ENCODE data around the gene FADS2.
A peak's percentile ranks its signal among the peaks of the same experiment; 100 is the strongest.

FADS2 gene

GRCh38 chr11:61820174-61820573 is 7.9 kb upstream of the FADS2 start:
- ChIA-PET CTCF (interaction anchor here (1.1 to 12.4 kb wide), 5 partner anchors 9 to 52 kb away, joined by 3 to 218 read pairs (median 3); partner anchors contain the start of genes FEN1 and TMEM258), POLR2A (no interaction called here)
- Histone ChIP-seq H3K27ac (ENCODE audit: insufficient read depth in 1 of 2, low read depth in 1 of 2, low read length in 2 of 2, poor library complexity in 1 of 2, severe bottlenecking in 2 of 2) (no peak overlapping the region), H3K27me3 (replicated peaks in 2 of 5; ENCODE audit: control insufficient read depth in 4 of 5, insufficient read depth in 5 of 5, low read length in 4 of 5) (no peaks in the 10 kb centered on the region), H3K4me3 (ENCODE audit: control insufficient read depth in 1 of 7, extremely low read depth in 1 of 7, insufficient read depth in 4 of 7, low read depth in 2 of 7, low read length in 6 of 7) (no peak overlapping the region), H3K4me1 (ENCODE audit: control extremely low read depth in 1 of 4, control insufficient read depth in 4 of 4, insufficient read depth in 4 of 4, low read length in 3 of 4) (peaks cover 3 to 23% (median 20%) of the 10 kb centered on the region in 4 experiments), H3K36me3 (ENCODE audit: control insufficient read depth in 4 of 4, insufficient read depth in 4 of 4, low read length in 3 of 4) (no peaks in the 10 kb centered on the region), H3K9me3 (ENCODE audit: control extremely low read depth in 1 of 5, control insufficient read depth in 4 of 5, insufficient read depth in 2 of 5, low read depth in 1 of 5, low read length in 4 of 5) (no peaks in the 10 kb centered on the region)
- DNase-seq: no peak
- no CpG with 5 or more reads among the region's 2 CpGs for WGBS (ENCODE audit: insufficient coverage)

- Histone ChIP-seq H3K36me3 (ENCODE audit: control insufficient read depth in 4 of 4, insufficient read depth in 4 of 4, low read length in 3 of 4) (peaks cover 0 to 22% (median 0%) of the 10 kb centered on the region in 4 experiments), H3K4me3 (ENCODE audit: control insufficient read depth in 1 of 7, extremely low read depth in 1 of 7, insufficient read depth in 4 of 7, low read depth in 2 of 7, low read length in 6 of 7) (peak overlapping the region; percentile 53 to 97 (median 84)), H3K27me3 (replicated peaks in 2 of 5; ENCODE audit: control insufficient read depth in 4 of 5, insufficient read depth in 5 of 5, low read length in 4 of 5) (no peaks in the 10 kb centered on the region), H3K27ac (ENCODE audit: insufficient read depth in 1 of 2, low read depth in 1 of 2, low read length in 2 of 2, poor library complexity in 1 of 2, severe bottlenecking in 2 of 2) (peak overlapping the region; percentile 64 to 79), H3K9me3 (ENCODE audit: control extremely low read depth in 1 of 5, control insufficient read depth in 4 of 5, insufficient read depth in 2 of 5, low read depth in 1 of 5, low read length in 4 of 5) (no peaks in the 10 kb centered on the region), H3K4me1 (ENCODE audit: control extremely low read depth in 1 of 4, control insufficient read depth in 4 of 4, insufficient read depth in 4 of 4, low read length in 3 of 4) (peaks cover 24 to 54% (median 48%) of the 10 kb centered on the region in 4 experiments)
- CTCF ChIA-PET: interaction anchor here (0.6 to 4.8 kb wide), 5 partner anchors 10 to 74 kb away, joined by 3 to 50 read pairs (median 9); partner anchors contain the start of gene FADS1
- POLR2A ChIA-PET: interaction anchor here (3.4 kb wide), 1 partner anchor 11 kb away, joined by 40 read pairs; the partner anchor contains the start of gene FADS1
- WGBS (ENCODE audit: insufficient coverage): 6% methylated on average over 17 of the region's 23 CpGs
- peak; percentile 78 to 90 (median 89) for DNase-seq
Measured at GRCh38 chr11:61826930-61827570, 1.1 kb upstream of the FADS2 start.

- ChIA-PET POLR2A (interaction anchor here (0.6 to 3.4 kb wide), 2 partner anchors 12 to 394 kb away, joined by 3 to 40 read pairs; partner anchors contain the start of gene FADS1), CTCF (interaction anchor here (0.8 to 4.8 kb wide), 8 partner anchors 12 to 76 kb away, joined by 3 to 50 read pairs (median 6); partner anchors contain the start of gene FADS1)
- no peaks in the 10 kb centered on the region for H3K9me3 ChIP-seq (ENCODE audit: control extremely low read depth in 1 of 5, control insufficient read depth in 4 of 5, insufficient read depth in 2 of 5, low read depth in 1 of 5, low read length in 4 of 5)
- H3K36me3 ChIP-seq (ENCODE audit: control insufficient read depth in 4 of 4, insufficient read depth in 4 of 4, low read length in 3 of 4): peaks cover 0 to 35% (median 0%) of the 10 kb centered on the region in 4 experiments
- peak overlapping the region; percentile 53 to 97 (median 84) for H3K4me3 ChIP-seq (ENCODE audit: control insufficient read depth in 1 of 7, extremely low read depth in 1 of 7, insufficient read depth in 4 of 7, low read depth in 2 of 7, low read length in 6 of 7)
- H3K27me3 ChIP-seq (replicated peaks in 2 of 5; ENCODE audit: control insufficient read depth in 4 of 5, insufficient read depth in 5 of 5, low read length in 4 of 5): no peaks in the 10 kb centered on the region
- H3K27ac ChIP-seq (ENCODE audit: insufficient read depth in 1 of 2, low read depth in 1 of 2, low read length in 2 of 2, poor library complexity in 1 of 2, severe bottlenecking in 2 of 2): peak overlapping the region in 1 of 2 experiments; percentile 79
- WGBS (ENCODE audit: insufficient coverage): 0% methylated on average over 16 of the region's 16 CpGs
- peaks cover 24 to 66% (median 59%) of the 10 kb centered on the region in 4 experiments for H3K4me1 ChIP-seq (ENCODE audit: control extremely low read depth in 1 of 4, control insufficient read depth in 4 of 4, insufficient read depth in 4 of 4, low read length in 3 of 4)
- DNase-seq: no peak
Measured at GRCh38 chr11:61828379-61828628, 204 bp downstream of the FADS2 start.

- under 1% methylated on average over 53 of the region's 55 CpGs for WGBS (ENCODE audit: insufficient coverage)
- H3K4me3 ChIP-seq (ENCODE audit: control insufficient read depth in 1 of 7, extremely low read depth in 1 of 7, insufficient read depth in 4 of 7, low read depth in 2 of 7, low read length in 6 of 7): peak overlapping the region; percentile 53 to 97 (median 84)
- ChIA-PET CTCF (interaction anchor here (0.8 to 4.8 kb wide), 12 partner anchors 9 to 76 kb away, joined by 3 to 50 read pairs (median 6); partner anchors contain the start of gene FADS1), POLR2A (interaction anchor here (0.5 to 3.4 kb wide), 4 partner anchors 12 to 394 kb away, joined by 3 to 40 read pairs (median 3); partner anchors contain the start of gene FADS1)
- peaks cover 0 to 40% (median 0%) of the 10 kb centered on the region in 4 experiments for H3K36me3 ChIP-seq (ENCODE audit: control insufficient read depth in 4 of 4, insufficient read depth in 4 of 4, low read length in 3 of 4)
- no peaks in the 10 kb centered on the region for H3K27me3 ChIP-seq (replicated peaks in 2 of 5; ENCODE audit: control insufficient read depth in 4 of 5, insufficient read depth in 5 of 5, low read length in 4 of 5)
- peak overlapping the region; percentile 40 to 79 for H3K27ac ChIP-seq (ENCODE audit: insufficient read depth in 1 of 2, low read depth in 1 of 2, low read length in 2 of 2, poor library complexity in 1 of 2, severe bottlenecking in 2 of 2)
- peak; percentile 46 to 69 (median 58) for DNase-seq
- H3K4me1 ChIP-seq (ENCODE audit: control extremely low read depth in 1 of 4, control insufficient read depth in 4 of 4, insufficient read depth in 4 of 4, low read length in 3 of 4): peaks cover 24 to 71% (median 65%) of the 10 kb centered on the region in 4 experiments
- no peaks in the 10 kb centered on the region for H3K9me3 ChIP-seq (ENCODE audit: control extremely low read depth in 1 of 5, control insufficient read depth in 4 of 5, insufficient read depth in 2 of 5, low read depth in 1 of 5, low read length in 4 of 5)
Measured at GRCh38 chr11:61828629-61829407, 718 bp downstream of the FADS2 start.

DNA sequence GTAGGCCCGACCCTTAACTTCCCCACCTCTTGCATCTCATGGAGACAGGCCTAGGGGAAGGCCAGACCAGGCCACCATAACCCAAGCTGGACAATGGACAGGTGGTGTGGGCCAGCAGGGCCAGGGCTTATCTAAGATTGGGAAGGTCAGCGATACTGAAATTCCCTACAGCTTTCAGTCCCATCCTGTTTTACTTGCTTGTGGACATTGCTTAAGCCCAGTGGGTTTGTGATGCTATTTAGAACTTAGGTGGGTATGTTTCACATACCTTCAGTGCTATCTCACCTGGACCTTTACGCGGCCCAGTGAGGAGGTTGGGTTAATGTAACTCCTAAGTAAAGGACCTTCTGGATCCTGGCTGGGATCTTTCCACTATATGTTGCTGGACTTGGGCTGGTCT is 1.7 kb downstream of the FADS2 start:
- DNase-seq: no peak
- ChIA-PET POLR2A (interaction anchor here (1.0 to 3.4 kb wide), 2 partner anchors 12 to 13 kb away, joined by 3 to 40 read pairs; partner anchors contain the start of gene FADS1), CTCF (interaction anchor here (1.3 to 4.8 kb wide), 4 partner anchors 10 to 33 kb away, joined by 3 to 50 read pairs (median 8); partner anchors contain the start of gene FADS1)
- no peaks in the 10 kb centered on the region for H3K27me3 ChIP-seq (replicated peaks in 2 of 5; ENCODE audit: control insufficient read depth in 4 of 5, insufficient read depth in 5 of 5, low read length in 4 of 5)
- WGBS (ENCODE audit: insufficient coverage): no CpG with 5 or more reads among the region's 4 CpGs
- peak overlapping the region in 1 of 2 experiments; percentile 79 for H3K27ac ChIP-seq (ENCODE audit: insufficient read depth in 1 of 2, low read depth in 1 of 2, low read length in 2 of 2, poor library complexity in 1 of 2, severe bottlenecking in 2 of 2)
- H3K4me3 ChIP-seq (ENCODE audit: control insufficient read depth in 1 of 7, extremely low read depth in 1 of 7, insufficient read depth in 4 of 7, low read depth in 2 of 7, low read length in 6 of 7): peak overlapping the region in 5 of 7 experiments; percentile 81 to 97 (median 90)
- peaks cover 0 to 46% (median 0%) of the 10 kb centered on the region in 4 experiments for H3K36me3 ChIP-seq (ENCODE audit: control insufficient read depth in 4 of 4, insufficient read depth in 4 of 4, low read length in 3 of 4)
- no peaks in the 10 kb centered on the region for H3K9me3 ChIP-seq (ENCODE audit: control extremely low read depth in 1 of 5, control insufficient read depth in 4 of 5, insufficient read depth in 2 of 5, low read depth in 1 of 5, low read length in 4 of 5)
- H3K4me1 ChIP-seq (ENCODE audit: control extremely low read depth in 1 of 4, control insufficient read depth in 4 of 4, insufficient read depth in 4 of 4, low read length in 3 of 4): peaks cover 24 to 79% (median 70%) of the 10 kb centered on the region in 4 experiments

GRCh38 chr11:61830237-61831105 is 2.4 kb downstream of the FADS2 start:
- Histone ChIP-seq H3K36me3 (ENCODE audit: control insufficient read depth in 4 of 4, insufficient read depth in 4 of 4, low read length in 3 of 4) (peaks cover 0 to 46% (median 0%) of the 10 kb centered on the region in 4 experiments), H3K27me3 (replicated peaks in 2 of 5; ENCODE audit: control insufficient read depth in 4 of 5, insufficient read depth in 5 of 5, low read length in 4 of 5) (no peaks in the 10 kb centered on the region), H3K4me3 (ENCODE audit: control insufficient read depth in 1 of 7, extremely low read depth in 1 of 7, insufficient read depth in 4 of 7, low read depth in 2 of 7, low read length in 6 of 7) (peak overlapping the region in 5 of 7 experiments; percentile 17 to 97 (median 90)), H3K27ac (ENCODE audit: insufficient read depth in 1 of 2, low read depth in 1 of 2, low read length in 2 of 2, poor library complexity in 1 of 2, severe bottlenecking in 2 of 2) (peak overlapping the region in 1 of 2 experiments; percentile 11), H3K9me3 (ENCODE audit: control extremely low read depth in 1 of 5, control insufficient read depth in 4 of 5, insufficient read depth in 2 of 5, low read depth in 1 of 5, low read length in 4 of 5) (no peaks in the 10 kb centered on the region), H3K4me1 (ENCODE audit: control extremely low read depth in 1 of 4, control insufficient read depth in 4 of 4, insufficient read depth in 4 of 4, low read length in 3 of 4) (peaks cover 25 to 85% (median 77%) of the 10 kb centered on the region in 4 experiments)
- ChIA-PET CTCF (interaction anchor here (1.1 to 4.8 kb wide), 13 partner anchors 8 to 33 kb away, joined by 3 to 50 read pairs (median 5); partner anchors contain the start of gene FADS1), POLR2A (interaction anchor here (1.9 kb wide), 1 partner anchor 16 kb away, joined by 5 read pairs; no protein-coding TSS in a partner anchor)
- 58% methylated on average over 7 of the region's 8 CpGs for WGBS (ENCODE audit: insufficient coverage)
- no peak for DNase-seq
